Activated CD8-positive, alpha-beta T cell treated with anti-CD3 and anti-CD28 coated beads for 36 hours (primary cell): ENCODE results near the gene IL24. TPM values are rescaled to one million over a fixed set of nuclear protein-coding genes. Genes with fewer than 3 reads are reported as not detected.

Experiments
- ATAC-seq: fragments of 200-7000 bp; cut with Tn5 transposase; one replicate; pipeline ENCODE4 v1.10.0; 2021; ENCODE audit warnings: mild to moderate bottlenecking, moderate library complexity
- CTCF ChIA-PET: fragments of 350-600 bp; sonication (Branson Sonifier 250); formaldehyde crosslinking; loops from one replicate; lab custom pipeline; 2021; ENCODE audit warnings: antibody characterized with exemption; lab: Charles Lee
- POLR2A ChIA-PET: fragments of 350-600 bp; sonication (Branson Sonifier 250); formaldehyde crosslinking; loops from one replicate; lab custom pipeline; 2021; ENCODE audit warnings: antibody characterized with exemption; lab: Charles Lee
- DNase-seq: peaks from one replicate; pipeline ENCODE4 v3.0.0-alpha.2; 2020
- H3K27ac Mint-ChIP-seq: one replicate; pipeline ENCODE4 v1.8.0; 2021; ENCODE audit warnings: mild to moderate bottlenecking, mixed read lengths
- H3K27me3 Mint-ChIP-seq: one replicate; pipeline ENCODE4 v1.8.0; 2021; ENCODE audit warnings: mixed read lengths
- H3K36me3 Mint-ChIP-seq: one replicate; pipeline ENCODE4 v1.8.0; 2021; ENCODE audit warnings: low read depth, mixed read lengths
- H3K4me1 Mint-ChIP-seq: one replicate; pipeline ENCODE4 v1.8.0; 2021; ENCODE audit warnings: low read depth, mixed read lengths
- H3K4me3 Mint-ChIP-seq: one replicate; pipeline ENCODE4 v1.8.0; 2021; ENCODE audit warnings: mild to moderate bottlenecking, moderate library complexity, mixed read lengths
- H3K9me3 Mint-ChIP-seq: one replicate; pipeline ENCODE4 v1.8.0; 2021; ENCODE audit warnings: mixed read lengths
- CTCF ChIP-seq: fragments of 200-600 bp; IDR thresholded peaks from one replicate; pipeline ENCODE4 v1.8.0; 2022; ENCODE audit warnings: antibody characterized with exemption, mild to moderate bottlenecking
- intact Hi-C: fragments of 100-400 bp; cut with micrococcal nuclease; formaldehyde crosslinking; loops from one replicate; pipeline ENCODE4 v1.10.0; 2022
- total RNA-seq, 2 experiments: library from RNA; stranded (reverse); gene quantifications; one replicate each; pipeline ENCODE4 v1.2.3, GENCODE V29; 2021

The IL24 gene
- total RNA-seq, 2 experiments from 2014 or later = 0.54 to 0.81 TPM

GRCh38 chr1:206878456-206878855 is 18.8 kb upstream of the IL24 start:
- CTCF ChIA-PET = interaction anchor here (0.8 to 5.3 kb wide), 13 partner anchors 10 to 208 kb away, joined by 3 to 40 read pairs (median 4); partner anchors contain the start of gene IL20

GRCh38 chr1:206880314-206880713 is 16.9 kb upstream of the IL24 start:
- Mint-ChIP-seq H3K4me1 (peaks cover 3% of the 10 kb centered on the region), H3K27me3 (no peaks in the 10 kb centered on the region), H3K9me3 (peaks cover 28% of the 10 kb centered on the region), H3K36me3 (peaks cover 13% of the 10 kb centered on the region), H3K27ac (no peak overlapping the region), H3K4me3 (no peak overlapping the region)
- intact Hi-C loops = no loop called here
- ChIA-PET POLR2A (no interaction called here), CTCF (interaction anchor here (0.9 to 5.3 kb wide), 9 partner anchors 15 to 216 kb away, joined by 3 to 40 read pairs (median 5); partner anchors contain the start of gene IL20)
- peak; percentile 56 for ATAC-seq
- no peak for DNase-seq
- no peak for TF ChIP-seq CTCF

More at GRCh38 chr1:206878456-206878855, 18.8 kb upstream of the IL24 start:
- no peak for TF ChIP-seq CTCF
- Mint-ChIP-seq H3K27me3 (no peaks in the 10 kb centered on the region), H3K36me3 (peaks cover 13% of the 10 kb centered on the region), H3K27ac (no peak overlapping the region), H3K4me3 (no peak overlapping the region), H3K9me3 (peaks cover 31% of the 10 kb centered on the region), H3K4me1 (peaks cover 3% of the 10 kb centered on the region)
- intact Hi-C loops = no loop called here
- peak; percentile 49 for ATAC-seq
- POLR2A ChIA-PET = interaction anchor here (1.6 kb wide), 1 partner anchor 12 kb away, joined by 4 read pairs; no protein-coding TSS in a partner anchor
- no peak for DNase-seq

- intact Hi-C loops = no loop called here
- ChIA-PET CTCF (interaction anchor here (1.0 to 3.0 kb wide), 5 partner anchors 10 to 99 kb away, joined by 3 to 25 read pairs (median 14); partner anchors contain the start of gene IL20), POLR2A (no interaction called here)
- no peak for ATAC-seq
- peak; percentile 36 for TF ChIP-seq CTCF
- no peak for DNase-seq
- Mint-ChIP-seq H3K9me3 (peaks cover 15% of the 10 kb centered on the region), H3K27ac (no peak overlapping the region), H3K4me3 (no peak overlapping the region), H3K27me3 (no peaks in the 10 kb centered on the region), H3K4me1 (peaks cover 3% of the 10 kb centered on the region), H3K36me3 (peaks cover 4% of the 10 kb centered on the region)
Measured at GRCh38 chr1:206882555-206882954, 14.7 kb upstream of the IL24 start.

GRCh38 chr1:206883160-206883559 is 14.1 kb upstream of the IL24 start:
- Mint-ChIP-seq H3K36me3 (peaks cover 4% of the 10 kb centered on the region), H3K27me3 (no peaks in the 10 kb centered on the region), H3K27ac (no peak overlapping the region), H3K9me3 (peaks cover 11% of the 10 kb centered on the region), H3K4me1 (peaks cover 3% of the 10 kb centered on the region), H3K4me3 (no peak overlapping the region)
- POLR2A ChIA-PET = no interaction called here
- intact Hi-C loops = no loop called here
- TF ChIP-seq CTCF = no peak
- no peak for ATAC-seq
- CTCF ChIA-PET = interaction anchor here (0.9 to 3.0 kb wide), 17 partner anchors 9 to 149 kb away, joined by 3 to 25 read pairs (median 9); partner anchors contain the start of gene IL20
- no peak for DNase-seq

GRCh38 chr1:206883876-206884275 is 13.4 kb upstream of the IL24 start:
- Mint-ChIP-seq H3K9me3 (peaks cover 6% of the 10 kb centered on the region), H3K4me1 (peaks cover 6% of the 10 kb centered on the region), H3K4me3 (no peak overlapping the region), H3K36me3 (peaks cover 4% of the 10 kb centered on the region), H3K27ac (no peak overlapping the region), H3K27me3 (no peaks in the 10 kb centered on the region)
- ATAC-seq (no peak), DNase-seq (no peak)
- intact Hi-C loops = no loop called here
- POLR2A ChIA-PET = interaction anchor here (1.1 kb wide), 1 partner anchor 12 kb away, joined by 4 read pairs; no protein-coding TSS in a partner anchor
- TF ChIP-seq CTCF = no peak
- CTCF ChIA-PET = interaction anchor here (0.8 to 3.0 kb wide), 18 partner anchors 8 to 149 kb away, joined by 3 to 25 read pairs (median 7); partner anchors contain the start of gene IL20
